Neural cell (in vitro differentiated cells): ENCODE measurements around the gene CCDC39. TPM values are rescaled to one million over a fixed set of nuclear protein-coding genes. Genes with fewer than 3 reads are reported as not detected.

Experiments used
- H2AFZ ChIP-seq: fragments of 200-600, 300-800 bp; sonication (generic), shearing (Covaris generic); 2 replicates; pipeline ENCODE4 v1.6.0; 2014; ENCODE audit warnings: low read depth, mild to moderate bottlenecking, antibody characterized with exemption, low read length, moderate library complexity
- H3F3A ChIP-seq: fragments of 200-600 bp; shearing (Covaris generic); 2 replicates; pipeline ENCODE4 v1.6.1; 2016; ENCODE audit warnings: mild to moderate bottlenecking, moderate library complexity, mixed read lengths, antibody characterized with exemption, low read length; ENCODE audit not compliant: insufficient read depth, poor library complexity, severe bottlenecking
- H3K27ac ChIP-seq: fragments of 200-600, 300-800 bp; sonication (generic), shearing (Covaris generic); 2 replicates; pipeline ENCODE4 v1.5.1; 2014; ENCODE audit warnings: mild to moderate bottlenecking, low read length, moderate library complexity
- H3K27me3 ChIP-seq: fragments of 300-800, 200-600 bp; sonication (generic), shearing (Covaris generic); 2 replicates; pipeline ENCODE4 v1.6.0; 2014; ENCODE audit warnings: mild to moderate bottlenecking, low read depth, low read length, moderate library complexity; ENCODE audit not compliant: insufficient read depth
- H3K36me3 ChIP-seq: fragments of 300-800, 200-600 bp; sonication (generic), shearing (Covaris generic); 2 replicates; pipeline ENCODE4 v1.5.1; 2014; ENCODE audit warnings: mild to moderate bottlenecking, antibody characterized with exemption, low read length, moderate library complexity; ENCODE audit not compliant: insufficient read depth
- H3K4me2 ChIP-seq: fragments of 300-800, 200-600 bp; sonication (generic), shearing (Covaris generic); 2 replicates; pipeline ENCODE4 v1.6.0; 2014; ENCODE audit warnings: mild to moderate bottlenecking, low read length
- H3K4me3 ChIP-seq: fragments of 300-800, 200-600 bp; sonication (generic), shearing (Covaris generic); 2 replicates; pipeline ENCODE4 v1.5.1; 2014; ENCODE audit warnings: mild to moderate bottlenecking, low read length, moderate library complexity
- H3K79me2 ChIP-seq: fragments of 200-600 bp; shearing (Covaris generic); replicated peaks from 2 replicates; pipeline ENCODE4 v1.6.0; 2014; ENCODE audit warnings: mild to moderate bottlenecking, low read length, moderate library complexity; ENCODE audit not compliant: insufficient read depth
- H3K9ac ChIP-seq: fragments of 300-800, 200-600 bp; sonication (generic), shearing (Covaris generic); 2 replicates; pipeline ENCODE4 v1.6.1; 2016; ENCODE audit warnings: mild to moderate bottlenecking, low read length, mixed read lengths
- H3K9me2 ChIP-seq: fragments of 200-600 bp; shearing (Covaris generic); 2 replicates; pipeline ENCODE4 v1.6.1; 2016; ENCODE audit warnings: mild to moderate bottlenecking, low read length, mixed read lengths; ENCODE audit not compliant: insufficient read depth
- H3K9me3 ChIP-seq: fragments of 200-600, 300-800 bp; sonication (generic), shearing (Covaris generic); 2 replicates; pipeline ENCODE4 v1.6.1; 2016; ENCODE audit warnings: mild to moderate bottlenecking, mixed run types, low read length, moderate library complexity, mixed read lengths
- H4K20me1 ChIP-seq: fragments of 200-600 bp; shearing (Covaris generic); 2 replicates; pipeline ENCODE4 v1.6.1; 2016; ENCODE audit warnings: mild to moderate bottlenecking, mixed run types; ENCODE audit not compliant: insufficient read depth
- CTCF ChIP-seq: fragments of 450-650 bp; IDR thresholded peaks from 2 replicates; pipeline ENCODE4 v1.5.1; 2014; ENCODE audit warnings: antibody characterized with exemption, mild to moderate bottlenecking, moderate library complexity; ENCODE audit not compliant: poor library complexity, severe bottlenecking
- EP300 ChIP-seq: fragments of 450-650 bp; conservative IDR thresholded peaks from 2 replicates; pipeline ENCODE4 v1.6.1; 2014; ENCODE audit warnings: antibody characterized with exemption, mild to moderate bottlenecking, moderate library complexity; ENCODE audit not compliant: poor library complexity, severe bottlenecking
- EZH2 ChIP-seq: fragments of 200-600, 300-800 bp; shearing (Covaris generic), sonication (generic); IDR thresholded peaks from 2 replicates; pipeline ENCODE4 v1.6.1; 2014; ENCODE audit warnings: antibody characterized with exemption, low read length, borderline replicate concordance, mild to moderate bottlenecking; ENCODE audit not compliant: insufficient read depth, poor library complexity, severe bottlenecking
- MXI1 ChIP-seq: fragments of 450-650 bp; conservative IDR thresholded peaks from 2 replicates; pipeline ENCODE4 v1.6.1; 2014; ENCODE audit warnings: antibody characterized with exemption, mild to moderate bottlenecking; ENCODE audit not compliant: poor library complexity, severe bottlenecking
- POLR2AphosphoS5 ChIP-seq: IDR thresholded peaks from 2 replicates; pipeline ENCODE4 v1.6.1; 2012
- RAD21 ChIP-seq: fragments of 450-650 bp; conservative IDR thresholded peaks from 2 replicates; pipeline ENCODE4 v1.6.1; 2014; ENCODE audit warnings: antibody characterized with exemption, mild to moderate bottlenecking, moderate library complexity
- REST ChIP-seq: IDR thresholded peaks from 2 replicates; pipeline ENCODE4 v1.6.1; 2012; ENCODE audit warnings: borderline replicate concordance
- SMC3 ChIP-seq: fragments of 450-650 bp; conservative IDR thresholded peaks from 2 replicates; pipeline ENCODE4 v1.6.1; 2014; ENCODE audit warnings: antibody characterized with exemption, mild to moderate bottlenecking, moderate library complexity; ENCODE audit not compliant: poor library complexity
- TAF1 ChIP-seq: IDR thresholded peaks from 2 replicates; pipeline ENCODE4 v1.6.1; 2012; ENCODE audit warnings: low read depth
- polyA plus RNA-seq: library from polyadenylated mRNA; depleted of rRNA; stranded (reverse); fragments of >200 nt; gene quantifications from 2 replicates; pipeline ENCODE4 v1.2.3, GENCODE V29; 2014
- small RNA-seq, 3 experiments: library from RNA; depleted of rRNA; stranded (forward); fragments of <200 nt; gene quantifications; one replicate each; pipeline ENCODE3, GENCODE V24; 2012

CCDC39 gene
- polyA plus RNA-seq, 1 donor from 2014 or later = 0.36 TPM

- no peaks in the 10 kb centered on the region for H3K9me3 ChIP-seq
- H3K9ac ChIP-seq = no peak overlapping the region
- no peaks in the 10 kb centered on the region for H3K27me3 ChIP-seq
- H2AFZ ChIP-seq = no peak overlapping the region
- H3K79me2 ChIP-seq = no peaks in the 10 kb centered on the region
- H3K4me2 ChIP-seq = no peak overlapping the region
- H3K27ac ChIP-seq = no peak overlapping the region
- TF ChIP-seq RAD21 (no peak), TAF1 (no peak), REST (no peak)
- no peaks in the 10 kb centered on the region for H3F3A ChIP-seq
- no peaks in the 10 kb centered on the region for H4K20me1 ChIP-seq
- H3K9me2 ChIP-seq = no peaks in the 10 kb centered on the region
- H3K4me3 ChIP-seq = no peak overlapping the region
- no peaks in the 10 kb centered on the region for H3K36me3 ChIP-seq
Observed at GRCh38 chr3:180570238-180570637, 109.1 kb downstream of the CCDC39 start.

- Histone ChIP-seq H3F3A (no peaks in the 10 kb centered on the region), H3K9me3 (no peaks in the 10 kb centered on the region), H3K27me3 (no peaks in the 10 kb centered on the region), H3K4me2 (no peak overlapping the region), H3K27ac (no peak overlapping the region), H3K79me2 (no peaks in the 10 kb centered on the region), H4K20me1 (no peaks in the 10 kb centered on the region), H3K4me3 (no peak overlapping the region), H3K9me2 (no peaks in the 10 kb centered on the region), H3K36me3 (no peaks in the 10 kb centered on the region), H2AFZ (no peak overlapping the region), H3K9ac (no peak overlapping the region)
- TF ChIP-seq POLR2AphosphoS5 (no peak), EP300 (no peak), TAF1 (no peak), EZH2 (no peak), RAD21 (no peak), MXI1 (no peak), SMC3 (no peak), CTCF (no peak), REST (no peak)
Observed at GRCh38 chr3:180564676-180565075, 114.6 kb downstream of the CCDC39 start.

Small RNA genes lying within 50 kb of the gene (small RNA-seq; reads per million reads assigned to genes)
- 0 reads per million in 3 experiments for gene AC068298.1
- gene RNU6-486P = 0 to 0.08 (median 0.03) reads per million in 3 experiments

Other genes with a start within 250 kb of the CCDC39 start
- gene TTC14, start 77.3 kb downstream of the CCDC39 start, polyA plus RNA-seq = 163 and 176 TPM in 2 replicates
- 101 and 109 TPM in 2 replicates for gene FXR1, start 233.2 kb upstream of the CCDC39 start, polyA plus RNA-seq